ENCODE data around the gene GRM8.

- no peak for TF ChIP-seq ZNF274 (IDR thresholded peaks at IDR 0.05; ENCODE audit: low read depth, low read length)
- no peak for TF ChIP-seq YY1 (IDR thresholded peaks at IDR 0.05; ENCODE audit: insufficient read depth, insufficient read length)
- no peak for TF ChIP-seq SUZ12 (IDR thresholded peaks at IDR 0.05; ENCODE audit: extremely low read depth, insufficient read depth, insufficient read length)
Observed at GRCh38 chr7:127231415-127231814, 21.3 kb downstream of the GRM8 start.
